ENCODE data around the gene LANCL1.
"Not testable (repeated sequence)": the region's sequence is repeated elsewhere in the genome, so short reads cannot be mapped to it uniquely, and the experiment has no call there.

The LANCL1 gene

DNA sequence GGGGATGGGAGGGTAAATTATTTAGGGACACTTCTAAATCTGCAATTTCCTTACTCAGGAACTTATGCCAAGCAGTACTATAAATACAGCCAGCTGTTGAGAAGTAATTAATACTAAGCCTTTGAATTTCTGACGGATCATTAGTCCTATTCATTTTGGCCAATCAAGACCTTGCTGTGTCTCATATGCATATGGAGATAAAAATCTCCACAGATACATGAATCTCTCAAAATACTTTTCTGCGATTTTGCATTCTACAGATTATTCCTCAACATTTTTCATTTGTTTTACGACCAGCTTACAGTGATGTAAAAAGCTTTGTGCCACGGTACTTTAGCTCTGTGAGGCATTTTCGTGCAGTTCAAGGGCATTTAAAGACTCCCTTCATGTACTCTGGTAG is 16.7 kb downstream of the LANCL1 start:
- no peak for DNase-seq (ENCODE audit: low read depth in 3 of 3)

- no peak for DNase-seq (ENCODE audit: low read depth in 3 of 3)
These were observed 17.2 kb downstream of the LANCL1 start for GRCh38 chr2:210459407-210459806.

DNA sequence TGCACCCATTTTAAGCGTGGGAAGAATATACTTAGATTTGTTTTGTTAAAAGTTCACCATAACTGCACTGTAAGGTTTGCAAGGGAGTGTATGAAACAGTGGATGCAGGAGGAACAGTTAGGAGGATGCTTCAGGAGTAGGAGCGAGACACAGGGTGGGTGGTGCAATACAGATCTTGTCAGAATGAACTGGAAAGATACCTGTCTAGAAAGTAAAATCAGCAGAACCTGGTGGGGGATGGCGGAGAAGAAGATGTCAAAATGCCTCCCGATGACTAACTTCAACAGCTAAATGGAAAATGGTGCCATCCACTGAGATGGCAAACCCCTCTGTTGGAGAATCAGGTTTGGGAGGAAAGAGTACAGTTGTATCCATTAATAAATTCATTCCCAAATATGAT is 18.2 kb downstream of the LANCL1 start:
- DNase-seq (ENCODE audit: low read depth in 3 of 3) = no peak

- no peak for DNase-seq (ENCODE audit: low read depth in 3 of 3)
These were observed 20.0 kb downstream of the LANCL1 start for GRCh38 chr2:210456571-210456970.

GRCh38 chr2:210454336-210454735 is 22.2 kb downstream of the LANCL1 start:
- no peak for DNase-seq (ENCODE audit: low read depth in 3 of 3)

- no peak for DNase-seq (ENCODE audit: low read depth in 3 of 3)
These were observed 24.4 kb downstream of the LANCL1 start for GRCh38 chr2:210452194-210452593.

DNA sequence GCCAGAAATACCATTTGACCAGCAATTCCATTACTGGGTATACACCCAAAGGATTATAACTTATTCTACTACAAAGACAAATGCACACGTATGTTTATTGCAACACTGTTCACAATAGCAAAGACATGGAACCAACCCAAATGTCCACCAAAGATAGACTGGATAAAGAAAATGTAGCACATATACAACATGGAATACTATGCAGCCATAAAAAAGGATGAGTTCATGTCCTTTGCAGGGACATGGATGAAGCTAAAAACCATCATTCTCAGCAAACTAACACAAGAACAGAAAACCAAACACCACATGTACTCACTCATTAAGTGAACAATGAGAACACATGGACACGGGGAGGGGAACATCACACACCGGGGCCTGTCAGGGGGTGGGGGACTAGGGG is 25.6 kb downstream of the LANCL1 start:
- not testable (repeated sequence) for DNase-seq (ENCODE audit: low read depth in 3 of 3)

- DNase-seq (ENCODE audit: low read depth in 3 of 3) = no peak
These were observed 30.8 kb downstream of the LANCL1 start for GRCh38 chr2:210445732-210446131.

DNA sequence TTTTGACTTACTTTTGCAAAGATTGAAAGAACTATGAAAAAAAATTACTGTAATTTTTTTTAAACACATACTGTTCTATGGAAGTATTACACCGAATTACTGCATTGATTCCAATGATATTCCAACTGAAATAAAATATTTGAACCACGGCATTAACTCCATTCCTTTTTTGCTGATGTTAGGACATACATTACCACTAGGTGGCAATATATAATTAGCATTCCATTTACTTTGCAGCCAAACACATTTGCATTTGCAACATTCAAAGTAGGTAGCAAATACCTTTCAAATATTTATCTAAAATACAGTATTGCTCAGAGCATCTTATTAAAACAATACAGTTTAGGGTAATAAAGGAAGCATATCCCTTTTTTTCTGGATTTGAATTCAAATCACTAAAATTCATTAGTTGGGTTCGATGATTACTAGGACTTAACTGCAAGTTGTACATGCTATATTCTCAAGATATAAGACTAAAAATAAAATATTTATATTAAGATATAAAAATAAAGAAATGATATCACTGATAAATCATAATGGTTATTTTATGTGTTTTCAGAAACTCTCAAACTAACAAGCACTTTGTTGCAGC is 31.3 kb downstream of the LANCL1 start:
- no peak for DNase-seq (ENCODE audit: low read depth in 3 of 3)

- DNase-seq (ENCODE audit: low read depth in 3 of 3) = no peak
These were observed 33.0 kb downstream of the LANCL1 start for GRCh38 chr2:210443527-210443926.

DNA sequence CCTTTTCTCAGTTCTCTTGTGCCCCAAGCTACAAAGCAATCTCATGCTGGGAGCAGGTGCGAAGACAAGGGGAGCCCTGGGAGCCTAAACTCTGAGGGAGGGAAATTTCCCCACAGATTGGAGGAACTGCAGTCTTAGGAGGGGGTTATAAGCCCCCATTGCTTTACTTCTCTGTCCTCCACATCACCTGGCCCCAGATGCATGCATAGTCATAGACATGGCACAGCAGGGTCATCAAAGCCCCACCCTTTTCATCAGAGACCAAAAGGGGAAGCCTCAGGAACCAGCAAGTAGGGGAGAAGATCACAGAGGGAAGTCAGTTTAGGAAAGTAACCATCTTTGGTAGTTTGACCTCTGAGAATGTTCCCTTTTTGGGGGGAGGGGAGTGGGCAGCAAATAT is 33.7 kb downstream of the LANCL1 start:
- no peak for DNase-seq (ENCODE audit: low read depth in 3 of 3)

- no peak for DNase-seq (ENCODE audit: low read depth in 3 of 3)
These were observed 34.1 kb downstream of the LANCL1 start for GRCh38 chr2:210442457-210442856.

- DNase-seq (ENCODE audit: low read depth in 3 of 3) = no peak
These were observed 36.4 kb downstream of the LANCL1 start for GRCh38 chr2:210440206-210440605.

- DNase-seq (ENCODE audit: low read depth in 3 of 3) = no peak
These were observed 41.1 kb downstream of the LANCL1 start for GRCh38 chr2:210435439-210435838.

DNA sequence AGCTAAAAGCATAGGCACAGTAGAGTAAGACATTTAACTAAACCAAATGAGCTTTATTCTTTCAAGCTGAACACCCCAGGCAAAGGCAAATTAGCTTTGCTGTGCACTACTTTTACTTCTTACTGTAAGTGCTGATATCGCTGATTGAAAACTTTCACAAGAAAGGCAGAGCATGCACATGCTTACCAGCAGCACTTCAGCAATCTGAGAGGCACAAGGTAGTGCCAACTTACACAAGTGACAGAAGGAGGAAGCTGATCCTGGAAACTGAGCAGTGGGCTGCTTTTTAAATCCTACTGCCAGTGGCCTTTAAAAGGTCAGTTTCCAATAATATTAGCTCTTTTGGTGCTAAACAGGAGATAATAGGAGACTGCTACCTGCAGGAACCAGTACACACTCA is 43.9 kb downstream of the LANCL1 start:
- DNase-seq (ENCODE audit: low read depth in 3 of 3) = no peak

GRCh38 chr2:210429403-210430137 is 47.0 kb downstream of the LANCL1 start:
- DNase-seq (ENCODE audit: low read depth in 3 of 3) = no peak

DNA sequence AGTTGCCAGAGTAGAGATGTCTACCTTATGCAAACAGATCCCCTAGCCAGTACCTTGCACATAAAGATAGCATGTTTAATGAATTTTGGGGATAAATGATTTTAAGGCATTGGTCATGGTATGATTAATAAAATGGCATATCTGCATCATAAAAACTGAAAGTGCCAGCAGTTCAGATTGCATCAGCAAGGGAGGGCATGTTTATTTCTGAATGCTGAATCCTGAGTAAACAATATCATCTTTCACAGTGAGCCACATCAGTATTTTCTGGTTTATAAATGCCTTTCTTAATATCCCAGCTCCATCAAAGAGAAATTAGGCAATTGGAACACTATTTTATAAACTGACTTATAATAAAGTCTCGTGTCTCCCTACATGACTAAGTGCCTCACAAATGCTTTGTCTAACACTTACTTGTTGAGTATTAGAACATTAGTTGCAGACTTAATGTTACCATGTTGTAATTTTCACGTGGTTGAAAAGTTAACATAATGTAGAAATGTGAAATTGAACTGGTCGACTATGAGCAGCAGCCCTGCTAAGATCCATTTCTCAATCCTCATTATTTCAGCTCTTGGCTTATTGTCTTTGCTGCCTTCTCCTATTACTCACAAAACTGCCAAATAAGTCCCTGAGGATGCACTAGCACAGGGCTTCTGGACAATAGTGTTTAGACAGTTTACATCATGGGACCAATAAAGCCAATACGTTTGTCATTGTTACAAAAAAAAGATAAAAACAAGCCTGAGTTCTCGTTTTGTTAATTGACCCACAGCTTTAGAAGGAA is 48.0 kb downstream of the LANCL1 start:
- no peak for DNase-seq (ENCODE audit: low read depth in 3 of 3)

GRCh38 chr2:210427309-210427708 is 49.2 kb downstream of the LANCL1 start:
- DNase-seq (ENCODE audit: low read depth in 3 of 3) = not testable (repeated sequence)

DNA sequence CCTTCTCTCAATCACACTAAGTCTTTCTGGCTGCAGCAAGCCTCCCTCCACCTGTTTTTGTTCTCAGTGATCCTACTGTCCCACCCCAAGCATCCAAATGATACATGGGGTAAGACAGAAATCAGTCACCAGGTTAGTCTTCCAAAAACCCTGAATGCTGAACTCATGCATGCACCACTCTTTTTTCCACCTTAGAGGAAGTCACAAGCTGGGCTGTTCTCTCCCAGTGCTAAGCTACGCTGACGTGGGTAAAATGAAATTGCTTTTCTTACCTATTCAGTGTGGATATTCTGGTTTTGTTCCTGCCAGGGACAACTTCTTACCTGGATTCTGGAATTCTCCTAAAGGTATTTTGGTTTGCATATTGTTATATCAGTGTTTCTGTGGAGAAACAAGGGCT is 54.2 kb downstream of the LANCL1 start:
- no peak for DNase-seq (ENCODE audit: low read depth in 3 of 3)

GRCh38 chr2:210421916-210422315 is 54.6 kb downstream of the LANCL1 start:
- no peak for DNase-seq (ENCODE audit: low read depth in 3 of 3)

DNA sequence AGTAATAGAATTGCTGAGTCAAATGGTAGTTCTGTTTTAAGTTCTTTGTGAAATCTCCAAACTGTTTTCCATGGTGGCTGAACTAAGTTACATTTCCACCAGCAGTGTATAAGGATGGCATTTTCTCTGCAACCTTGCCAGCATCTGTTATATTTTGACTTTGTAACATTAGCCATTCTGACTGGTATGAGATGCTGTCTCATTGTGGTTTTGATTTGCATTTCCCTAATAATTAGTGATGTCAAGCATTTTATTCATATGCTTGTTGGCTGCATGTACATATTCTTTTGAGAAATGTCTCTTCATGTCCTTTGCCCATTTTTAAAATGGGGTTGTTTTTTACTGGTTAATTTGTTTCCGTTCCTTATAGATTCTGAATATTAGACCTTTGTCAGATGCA is 63.9 kb downstream of the LANCL1 start:
- no peak for DNase-seq (ENCODE audit: low read depth in 3 of 3)

DNA sequence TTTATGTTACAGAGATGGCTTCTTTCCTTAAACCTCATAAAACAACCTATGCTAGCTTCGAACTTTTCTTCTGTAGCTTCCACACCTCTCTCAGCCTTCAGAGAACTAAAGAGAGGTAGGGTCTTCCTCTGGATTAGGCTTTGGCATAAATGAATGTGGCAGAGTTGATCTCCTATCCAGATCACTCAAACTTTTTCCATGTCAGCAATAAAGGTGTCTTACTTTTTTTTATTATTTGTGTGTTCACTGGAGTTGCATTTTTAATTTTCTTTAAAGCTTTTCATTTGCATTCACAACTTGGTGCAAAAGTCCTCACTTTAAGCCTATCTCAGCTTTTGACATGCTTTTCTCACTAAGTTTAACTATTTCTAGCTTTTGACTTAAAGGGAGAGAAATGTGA is 66.0 kb downstream of the LANCL1 start:
- DNase-seq (ENCODE audit: low read depth in 3 of 3) = no peak

GRCh38 chr2:210399440-210400041 is 77.0 kb downstream of the LANCL1 start:
- DNase-seq (ENCODE audit: low read depth in 3 of 3) = no peak
